Measurements from ENCODE around the gene TMEM123. TPM values are rescaled to one million over a fixed set of nuclear protein-coding genes. Genes with fewer than 3 reads are reported as not detected.

TMEM123 gene
- total and polyA plus RNA-seq, 2 of the 8 experiments (the other 6 are each of a cell fraction or from before 2014, with no cell fraction given), result 75.5 to 80.1 TPM

DNA sequence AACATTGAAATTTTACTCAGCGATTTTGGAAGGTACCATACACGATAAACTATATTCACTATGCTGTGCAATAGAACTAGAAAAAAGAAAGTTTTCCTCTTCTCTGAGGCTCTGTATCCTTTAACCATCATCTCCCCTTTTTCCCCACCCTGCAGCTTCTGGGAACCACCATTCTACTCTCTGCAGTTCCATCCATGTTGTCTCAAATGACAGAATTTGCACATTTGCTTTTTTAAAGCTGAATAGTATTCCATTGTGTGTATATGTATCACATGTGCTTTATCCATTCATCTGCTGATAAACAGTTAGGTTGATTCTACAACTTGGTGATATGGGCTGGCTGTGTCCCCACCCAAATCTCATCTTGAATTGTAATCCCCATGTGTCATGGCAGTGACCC lies 21.2 kb downstream of the TMEM123 start:
- no peak overlapping the region for H3K27ac ChIP-seq (ENCODE audit: low read depth, low read length)
- H3K23ac ChIP-seq (ENCODE audit: insufficient read length), result no peak overlapping the region
- TF ChIP-seq CBX5 (IDR thresholded peaks at IDR 0.05; ENCODE audit: low read depth, low read length) (no peak), PHF8 (conservative IDR thresholded peaks at IDR 0.05; ENCODE audit: low read depth, low read length) (no peak), SIN3A (conservative IDR thresholded peaks at IDR 0.05 in 1 of 2, IDR thresholded peaks at IDR 0.05 in 1 of 2; ENCODE audit: low read depth in 1 of 2, low read length in 2 of 2) (no peak), TCF12 (IDR thresholded peaks at IDR 0.05; ENCODE audit: low read depth, low read length) (no peak)
- H2BK120ac ChIP-seq (replicated peaks; ENCODE audit: low read depth, low read length), result no peak overlapping the region
- no peak overlapping the region for H3K9ac ChIP-seq (replicated peaks in 1 of 4; ENCODE audit: extremely low read depth in 1 of 4, low read depth in 3 of 4, low read length in 3 of 4)
- no peaks in the 10 kb centered on the region for H3K27me3 ChIP-seq (replicated peaks in 1 of 4; ENCODE audit: control insufficient read depth in 3 of 4, extremely low read depth in 1 of 4, insufficient read depth in 3 of 4, low read length in 3 of 4)
- H3K18ac ChIP-seq (ENCODE audit: extremely low read depth, low read length), result no peak overlapping the region
- CTCF ChIA-PET (ENCODE audit: partially characterized antibody), result no interaction called here
- H3K4me1 ChIP-seq (replicated peaks in 1 of 4; ENCODE audit: control insufficient read depth in 3 of 4, insufficient read depth in 4 of 4, low read length in 3 of 4), result peaks cover 0 to 3% (median under 1%) of the 10 kb centered on the region in 4 experiments; a peak in 2 of 7 replicates
- H3K9me3 ChIP-seq (ENCODE audit: insufficient read depth in 2 of 2, low read depth in 1 of 2, low read length in 1 of 2), result peaks cover 14 to 25% of the 10 kb centered on the region in 2 experiments
- no peak overlapping the region for H2AFZ ChIP-seq (ENCODE audit: low read length)
- no peak overlapping the region for H2BK5ac ChIP-seq (ENCODE audit: low read depth, low read length)
- H3K79me2 ChIP-seq (ENCODE audit: control insufficient read depth in 1 of 2, insufficient read depth in 2 of 2, low read length in 2 of 2), result peaks cover 0 to 7% of the 10 kb centered on the region in 2 experiments; a peak in 2 of 4 replicates
- H2BK15ac ChIP-seq (ENCODE audit: low read length), result no peak overlapping the region
- H3K4me3 ChIP-seq (ENCODE audit: extremely low read depth in 1 of 4, insufficient read depth in 2 of 4, low read depth in 3 of 4, low read length in 4 of 4), result no peak overlapping the region
- H2AK5ac ChIP-seq (ENCODE audit: low read depth, low read length), result no peak overlapping the region
- peaks cover 0 to 30% (median 2%) of the 10 kb centered on the region in 4 experiments; a peak in 3 of 8 replicates for H3K36me3 ChIP-seq (ENCODE audit: control insufficient read depth in 2 of 4, insufficient read depth in 4 of 4, low read length in 3 of 4)
- H3K4ac ChIP-seq (replicated peaks; ENCODE audit: insufficient read length, low read depth, low read length), result no peak overlapping the region
- H4K20me1 ChIP-seq (replicated peaks in 1 of 2; ENCODE audit: control insufficient read depth in 1 of 2, insufficient read depth in 2 of 2, low read length in 2 of 2), result peaks cover 0 to 4% of the 10 kb centered on the region in 2 experiments
- POLR2A ChIA-PET (ENCODE audit: partially characterized antibody), result interaction anchor here (1.4 kb wide), 1 partner anchor 14 kb away, joined by 4 read pairs; no protein-coding TSS in a partner anchor
- H3K79me1 ChIP-seq (ENCODE audit: low read depth, low read length), result no peaks in the 10 kb centered on the region; the same call in 1 of the 2 replicates
- FAIRE-seq, result no peak
- H4K8ac ChIP-seq (ENCODE audit: extremely low read depth, insufficient read depth, low read length), result no peak overlapping the region
- H3K23me2 ChIP-seq (ENCODE audit: low read depth, low read length), result no peaks in the 10 kb centered on the region
- no peak overlapping the region for H3K4me2 ChIP-seq (ENCODE audit: insufficient read depth in 1 of 2, low read depth in 2 of 2, low read length in 2 of 2)
- DNase-seq (ENCODE audit: low read depth in 1 of 2, low spot score in 2 of 2), result no peak
- H3K14ac ChIP-seq (ENCODE audit: insufficient read length), result no peak overlapping the region
- 97% methylated on average over 2 of the region's 2 CpGs; no CpG with 5 or more reads in 1 of the 2 experiments for WGBS, 2 experiments (ENCODE audit: extremely low coverage in 1 of 2, insufficient coverage in 1 of 2, insufficient read length in 1 of 2, insufficient replicate concordance in 2 of 2, low coverage in 1 of 2, low lambda C conversion rate in 2 of 2, missing lambda C conversion rate in 1 of 2)
- no peak overlapping the region for H2BK12ac ChIP-seq (ENCODE audit: low read depth, low read length)
- no peak overlapping the region for H4K91ac ChIP-seq (replicated peaks; ENCODE audit: insufficient read length, low read length)
- no peak overlapping the region for H3K56ac ChIP-seq (replicated peaks; ENCODE audit: insufficient read length, low read depth, low read length)
- no peak overlapping the region for H2BK20ac ChIP-seq (ENCODE audit: low read length)
- no peak overlapping the region for H4K5ac ChIP-seq (ENCODE audit: insufficient read length, low read depth, low read length)
